B cell (primary cell): ENCODE measurements around the gene NT5E. TPM values are rescaled to one million over a fixed set of nuclear protein-coding genes. Genes with fewer than 3 reads are reported as not detected.
A peak's percentile ranks its signal among the peaks of the same experiment; 100 is the strongest.

Source experiments
- ATAC-seq: fragments of 200-7000 bp; cut with Tn5 transposase; one replicate; pipeline ENCODE4 v1.10.0; 2021; ENCODE audit warnings: low read depth, mild to moderate bottlenecking, moderate number of reproducible peaks, moderate library complexity
- CTCF ChIA-PET: fragments of 350-600 bp; sonication (Branson Sonifier 250); formaldehyde crosslinking; loops from one replicate; lab custom pipeline; 2021; ENCODE audit warnings: antibody characterized with exemption, inconsistent platforms; lab: Charles Lee
- POLR2A ChIA-PET: fragments of 350-600 bp; sonication (Branson Sonifier 250); formaldehyde crosslinking; loops from one replicate; lab custom pipeline; 2021; ENCODE audit warnings: antibody characterized with exemption; lab: Charles Lee
- DNase-seq: peaks from one replicate; pipeline ENCODE4 v3.0.0; 2013
- H2AFZ ChIP-seq: 2 replicates; pipeline ENCODE4 v1.6.1; 2012; ENCODE audit warnings: mild to moderate bottlenecking, low read depth, low read length; ENCODE audit not compliant: insufficient read depth, poor library complexity, severe bottlenecking
- H3K27ac ChIP-seq, 2 donors: 1 replicate in 1 of 2; 2 replicates in 1 of 2; pipeline ENCODE4 v1.5.1; 2012 to 2013; ENCODE audit warnings: low read length in 2 of 2, mild to moderate bottlenecking in 2 of 2, moderate library complexity in 1 of 2
- H3K27me3 ChIP-seq, 4 experiments: fragments of 200-600 bp in 1 of 4; sonication (generic) in 1 of 4; replicated peaks in 1 of 4; 1 replicate in 2 of 4; 2 replicates in 2 of 4; pipeline versions ENCODE4 v1.6.1 to v1.7.0; 2013 to 2016; ENCODE audit warnings: low read length in 3 of 4, mild to moderate bottlenecking in 2 of 4, mixed read lengths in 1 of 4, moderate library complexity in 1 of 4; ENCODE audit not compliant: insufficient read depth in 4 of 4, control insufficient read depth in 3 of 4; ENCODE audit errors: control extremely low read depth in 1 of 4
- H3K36me3 ChIP-seq, 2 experiments: replicated peaks in 1 of 2; 1 replicate in 1 of 2; 2 replicates in 1 of 2; pipeline versions ENCODE4 v1.6.1 to v1.7.1; 2013; ENCODE audit warnings: low read length in 1 of 2; ENCODE audit not compliant: insufficient read depth in 2 of 2, control insufficient read depth in 1 of 2; ENCODE audit errors: control extremely low read depth in 1 of 2, extremely low read depth in 1 of 2
- H3K4me1 ChIP-seq, 2 donors: fragments of 200-600 bp in 1 of 2; sonication (generic) in 1 of 2; 1 replicate in 1 of 2; 2 replicates in 1 of 2; pipeline versions ENCODE4 v1.5.1 to v1.6.1; 2013 to 2017; ENCODE audit warnings: low read length in 2 of 2; ENCODE audit not compliant: control insufficient read depth in 2 of 2, insufficient read depth in 2 of 2
- H3K4me2 ChIP-seq: replicated peaks from 2 replicates; pipeline ENCODE3; 2012; ENCODE audit warnings: mild to moderate bottlenecking, low read depth, low read length; ENCODE audit not compliant: poor library complexity, severe bottlenecking
- H3K4me3 ChIP-seq, 5 experiments: fragments of 200-600 bp in 1 of 5; sonication (generic) in 1 of 5; 1 replicate in 3 of 5; 2 replicates in 2 of 5; pipeline versions ENCODE4 v1.5.1 to v1.7.0; 2011 to 2016; ENCODE audit warnings: low read length in 4 of 5, mild to moderate bottlenecking in 4 of 5, low read depth in 2 of 5, control low read depth in 1 of 5, moderate library complexity in 1 of 5; ENCODE audit not compliant: insufficient read depth in 1 of 5; ENCODE audit errors: control extremely low read depth in 1 of 5, extremely low read depth in 1 of 5
- H3K79me2 ChIP-seq: fragments of 200-600 bp; sonication (generic); one replicate; pipeline ENCODE4 v1.6.0; 2016; ENCODE audit warnings: low read length; ENCODE audit not compliant: control insufficient read depth, insufficient read depth
- H3K9ac ChIP-seq: fragments of 200-600 bp; sonication (generic); 2 replicates; pipeline ENCODE4 v1.6.1; 2017; ENCODE audit warnings: mild to moderate bottlenecking, low read length, moderate library complexity
- H3K9me3 ChIP-seq, 3 donors: one replicate each; pipeline versions ENCODE4 v1.6.1 to v1.7.1; 2013; ENCODE audit warnings: low read length in 2 of 3; ENCODE audit not compliant: control insufficient read depth in 2 of 3, insufficient read depth in 1 of 3; ENCODE audit errors: control extremely low read depth in 1 of 3
- H4K20me1 ChIP-seq: 2 replicates; pipeline ENCODE4 v1.6.0; 2012; ENCODE audit warnings: mild to moderate bottlenecking, low read length; ENCODE audit not compliant: insufficient read depth, control insufficient read depth, poor library complexity, severe bottlenecking
- H3K27ac Mint-ChIP-seq: one replicate; pipeline ENCODE4 v1.8.0; 2021; ENCODE audit warnings: mixed read lengths
- H3K27me3 Mint-ChIP-seq: one replicate; pipeline ENCODE4 v1.8.0; 2021; ENCODE audit warnings: mixed read lengths
- H3K4me1 Mint-ChIP-seq: one replicate; pipeline ENCODE4 v1.8.0; 2021; ENCODE audit warnings: mixed read lengths
- H3K4me3 Mint-ChIP-seq: one replicate; pipeline ENCODE4 v1.8.0; 2021; ENCODE audit warnings: mixed read lengths
- H3K9me3 Mint-ChIP-seq: one replicate; pipeline ENCODE4 v1.8.0; 2022; ENCODE audit warnings: mixed read lengths; ENCODE audit not compliant: insufficient read depth
- CTCF ChIP-seq: fragments of 200-600 bp; IDR thresholded peaks from one replicate; pipeline ENCODE4 v1.8.0; 2022; ENCODE audit warnings: antibody characterized with exemption, mild to moderate bottlenecking
- EZH2 ChIP-seq: IDR thresholded peaks from 2 replicates; pipeline ENCODE4 v1.6.1; 2012; ENCODE audit warnings: borderline replicate concordance, low read depth, mild to moderate bottlenecking, moderate library complexity, low read length; ENCODE audit not compliant: insufficient read depth, poor library complexity, severe bottlenecking
- WGBS: methylation state at CpG from one replicate; pipeline ENCODE4 v1.1.5; 2013; ENCODE audit warnings: missing lambda C conversion rate; ENCODE audit not compliant: insufficient coverage; 5-methylcytosine and 5-hydroxymethylcytosine counted together
- intact Hi-C: fragments of 100-400 bp; cut with micrococcal nuclease; formaldehyde crosslinking; loops from one replicate; pipeline ENCODE4 v1.10.0; 2022
- polyA plus RNA-seq: library from polyadenylated mRNA; depleted of rRNA; stranded (reverse); fragments of >200 nt; gene quantifications from 2 replicates; pipeline ENCODE4 v1.2.3, GENCODE V29; 2012
- total RNA-seq, 2 donors: library from RNA; stranded (reverse); fragments of 120-200 nt in 1 of 2; gene quantifications; 1 replicate in 1 of 2; 2 replicates in 1 of 2; pipeline versions ENCODE4 v1.2.3 to v1.2.4, GENCODE V29; 2013 to 2022

The NT5E gene
- total and polyA plus RNA-seq, 2 donors (not counting 1 experiment from before 2014, with no cell fraction given): 11.6 to 23.2 TPM

- no peak overlapping the region for H3K9ac ChIP-seq
- Mint-ChIP-seq H3K27ac (peak overlapping the region; percentile 93), H3K4me1 (peaks cover 77% of the 10 kb centered on the region), H3K27me3 (peaks cover 2% of the 10 kb centered on the region), H3K9me3 (no peaks in the 10 kb centered on the region), H3K4me3 (peak overlapping the region; percentile 65)
- H3K9me3 ChIP-seq: no peaks in the 10 kb centered on the region
- ChIA-PET POLR2A (no interaction called here), CTCF (interaction anchor here (0.5 to 3.4 kb wide), 7 partner anchors 12 to 90 kb away, joined by 3 to 30 read pairs (median 5); partner anchors contain the start of gene NT5E)
- DNase-seq (no peak), ATAC-seq (no peak)
- peaks cover 46 to 66% of the 10 kb centered on the region in 2 donors for H3K4me1 ChIP-seq
- TF ChIP-seq EZH2 (no peak), CTCF (no peak)
- H3K27ac ChIP-seq: peak overlapping the region in 1 of 2 donors; percentile 72
- no peak overlapping the region for H3K4me2 ChIP-seq
- H4K20me1 ChIP-seq: no peaks in the 10 kb centered on the region
- WGBS: no CpG with 5 or more reads among the region's 2 CpGs
- H3K36me3 ChIP-seq: no peaks in the 10 kb centered on the region
- H3K27me3 ChIP-seq: no peaks in the 10 kb centered on the region
- intact Hi-C loops: loop anchor here (5.0 kb wide), 1 partner anchor 45 kb away; no protein-coding TSS in a partner anchor
- H3K79me2 ChIP-seq: peaks cover 10% of the 10 kb centered on the region
- no peak overlapping the region for H2AFZ ChIP-seq
- no peak overlapping the region for H3K4me3 ChIP-seq
Measured at GRCh38 chr6:85462673-85463072, 12.8 kb downstream of the NT5E start.

- Histone ChIP-seq H3K9me3 (no peaks in the 10 kb centered on the region), H3K4me1 (peaks cover 37 to 55% of the 10 kb centered on the region in 2 donors), H3K27me3 (no peaks in the 10 kb centered on the region), H3K79me2 (peaks cover 10% of the 10 kb centered on the region), H2AFZ (no peak overlapping the region), H4K20me1 (no peaks in the 10 kb centered on the region), H3K4me2 (no peak overlapping the region), H3K27ac (no peak overlapping the region), H3K4me3 (no peak overlapping the region), H3K9ac (no peak overlapping the region), H3K36me3 (no peaks in the 10 kb centered on the region)
- ATAC-seq (no peak), DNase-seq (no peak)
- peaks cover 66% of the 10 kb centered on the region for H3K4me1 Mint-ChIP-seq
- H3K27ac Mint-ChIP-seq: no peak overlapping the region
- intact Hi-C loops: loop anchor here (5.0 kb wide), 1 partner anchor 46 kb away; no protein-coding TSS in a partner anchor
- no peak for TF ChIP-seq EZH2
- no peak for TF ChIP-seq CTCF
- H3K9me3 Mint-ChIP-seq: no peaks in the 10 kb centered on the region
- POLR2A ChIA-PET: no interaction called here
- H3K27me3 Mint-ChIP-seq: peaks cover 2% of the 10 kb centered on the region
- CTCF ChIA-PET: interaction anchor here (1.7 to 3.4 kb wide), 5 partner anchors 13 to 73 kb away, joined by 4 to 30 read pairs (median 6); partner anchors contain the start of gene NT5E
- no peak overlapping the region for H3K4me3 Mint-ChIP-seq
- 73% methylated on average over 2 of the region's 4 CpGs for WGBS
Measured at GRCh38 chr6:85463621-85464259, 13.9 kb downstream of the NT5E start.
